HG03139 (cell line): ENCODE results near the gene RFX7.
"Not testable (repeated sequence)": the region's sequence is repeated elsewhere in the genome, so short reads cannot be mapped to it uniquely, and the experiment has no call there.

Source experiments
- ATAC-seq: cut with Tn5 transposase; IDR thresholded peaks from one replicate; pipeline ENCODE4 v1.9.1; 2021; ENCODE audit not compliant: unreplicated experiment

RFX7 gene

GRCh38 chr15:56205061-56205876 is 38.4 kb downstream of the RFX7 start:
- ATAC-seq = no peak

DNA sequence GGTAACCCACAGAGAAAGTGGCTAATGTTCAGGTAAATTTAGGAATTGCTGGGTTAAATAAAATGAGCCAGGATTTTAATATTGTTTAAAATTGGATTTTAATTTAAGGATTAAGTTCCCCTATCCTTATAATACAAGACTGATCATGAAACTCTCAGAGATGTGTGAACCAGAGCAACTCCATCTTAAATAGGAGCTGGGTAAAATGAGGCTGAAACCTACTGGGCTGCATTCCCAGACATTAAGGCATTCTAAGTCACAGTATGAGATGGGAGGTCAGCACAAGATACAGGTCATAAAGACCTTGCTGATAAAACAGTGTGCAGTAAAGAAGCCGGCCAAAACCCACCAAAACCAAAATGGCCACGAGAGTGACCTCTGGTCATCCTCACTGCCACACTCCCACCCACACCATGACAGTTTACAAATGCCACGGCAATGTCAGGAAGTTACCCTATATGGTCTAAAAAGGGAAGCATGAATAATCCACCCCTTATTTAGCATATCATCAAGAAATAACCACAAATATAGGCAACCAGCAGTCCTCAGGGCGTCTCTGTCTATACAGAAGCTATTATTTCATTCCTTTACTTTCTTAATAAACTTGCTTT is 40.3 kb downstream of the RFX7 start:
- not testable (repeated sequence) for ATAC-seq

DNA sequence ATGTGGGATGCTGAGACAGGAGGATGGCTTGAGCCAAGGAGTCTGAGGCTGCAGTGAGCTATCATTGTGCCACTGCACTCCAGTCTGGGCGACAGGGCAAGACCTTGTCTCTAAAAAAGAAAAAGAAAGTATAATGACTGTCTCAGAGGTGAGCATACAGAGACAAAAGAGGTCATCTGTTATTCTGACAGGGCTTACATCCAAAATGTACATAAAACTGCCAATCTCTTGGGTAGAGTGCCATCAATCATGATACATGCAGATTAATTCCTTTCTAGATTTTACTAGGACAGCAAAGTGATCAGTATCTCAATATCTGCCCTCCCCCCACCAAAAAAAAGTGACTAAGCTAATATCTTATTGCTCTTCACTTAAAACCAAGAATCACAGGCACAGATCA is 41.0 kb downstream of the RFX7 start:
- ATAC-seq = no peak

- ATAC-seq = no peak
Measured at GRCh38 chr15:56199038-56199437, 44.6 kb downstream of the RFX7 start.

DNA sequence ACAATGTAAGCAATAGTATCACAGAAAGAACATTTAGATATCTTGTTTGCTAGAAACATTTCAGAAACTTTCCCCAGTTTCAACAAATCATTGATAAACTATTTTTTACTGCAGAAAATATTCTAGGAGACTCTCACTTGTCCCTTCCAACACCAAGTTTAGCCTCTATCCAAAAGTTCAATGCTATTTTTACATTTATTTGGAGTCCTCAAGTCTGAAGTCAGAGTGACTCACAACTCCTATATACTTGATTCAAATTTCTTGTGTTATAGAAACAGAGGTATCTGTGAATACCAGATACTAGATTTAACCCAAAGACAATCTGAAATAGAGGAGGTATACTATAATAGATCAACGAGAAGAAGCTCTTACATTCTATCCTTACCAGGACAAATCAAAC is 49.6 kb downstream of the RFX7 start:
- ATAC-seq = no peak

DNA sequence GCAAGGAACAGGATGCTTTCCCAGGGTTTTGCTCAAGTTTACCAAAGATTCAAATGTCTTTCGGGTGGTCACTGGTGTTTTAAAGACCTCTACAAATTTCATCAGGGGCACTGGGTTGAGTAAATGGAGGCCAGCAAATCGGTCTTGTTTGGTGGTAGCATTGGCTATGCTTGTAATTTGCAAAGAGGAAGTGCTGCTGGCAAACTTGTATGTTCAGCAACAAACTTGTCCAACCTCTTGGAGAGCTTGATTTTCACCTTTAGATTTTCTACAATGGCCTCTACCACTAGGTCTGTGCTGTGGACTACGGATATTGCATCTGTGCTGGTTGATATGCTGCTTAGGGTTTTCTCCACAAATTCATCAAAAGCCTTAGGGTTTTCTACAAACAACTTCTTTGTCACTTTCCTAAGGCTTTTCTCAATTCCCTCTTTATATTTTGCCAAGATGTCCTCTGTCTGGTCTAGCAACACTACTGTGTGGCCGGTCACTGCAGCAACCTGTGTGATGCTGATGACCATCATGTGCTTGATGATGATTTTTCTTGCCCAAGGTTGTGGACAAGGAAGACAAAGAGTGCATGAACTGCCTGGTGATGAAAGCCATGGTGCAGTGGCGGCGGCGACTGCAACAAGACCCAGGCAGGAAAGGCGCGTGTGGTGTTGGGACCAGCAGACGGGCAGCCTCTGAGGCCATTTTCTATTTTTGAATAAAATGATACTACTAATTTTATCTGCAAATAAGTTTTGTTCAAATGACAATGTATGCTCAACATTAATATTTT is 50.8 kb downstream of the RFX7 start:
- no peak for ATAC-seq

- ATAC-seq = no peak
Measured at GRCh38 chr15:56187665-56188064, 56.0 kb downstream of the RFX7 start.

GRCh38 chr15:56185980-56186379 is 57.7 kb downstream of the RFX7 start:
- no peak for ATAC-seq

- ATAC-seq = no peak
Measured at GRCh38 chr15:56184516-56184915, 59.2 kb downstream of the RFX7 start.

GRCh38 chr15:56180851-56181250 is 62.8 kb downstream of the RFX7 start:
- no peak for ATAC-seq

DNA sequence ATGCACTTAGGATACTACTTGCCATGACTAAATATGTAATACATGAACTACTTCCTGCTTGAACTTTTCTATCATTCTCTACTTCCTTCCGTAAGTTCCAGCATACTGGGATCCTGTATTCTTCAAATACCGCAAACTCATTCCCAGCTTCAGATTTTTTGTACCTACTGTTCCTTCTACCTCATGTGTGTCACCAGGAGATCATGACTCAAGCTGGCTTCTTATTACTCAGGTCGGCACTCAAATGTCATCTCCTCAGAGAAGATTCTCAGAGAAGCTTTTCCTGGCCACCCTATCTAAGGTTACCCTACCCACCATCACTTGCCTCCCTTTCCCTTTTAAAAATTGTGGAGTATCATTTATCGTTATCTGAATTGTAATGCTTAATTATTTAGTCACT is 66.7 kb downstream of the RFX7 start:
- ATAC-seq = no peak

DNA sequence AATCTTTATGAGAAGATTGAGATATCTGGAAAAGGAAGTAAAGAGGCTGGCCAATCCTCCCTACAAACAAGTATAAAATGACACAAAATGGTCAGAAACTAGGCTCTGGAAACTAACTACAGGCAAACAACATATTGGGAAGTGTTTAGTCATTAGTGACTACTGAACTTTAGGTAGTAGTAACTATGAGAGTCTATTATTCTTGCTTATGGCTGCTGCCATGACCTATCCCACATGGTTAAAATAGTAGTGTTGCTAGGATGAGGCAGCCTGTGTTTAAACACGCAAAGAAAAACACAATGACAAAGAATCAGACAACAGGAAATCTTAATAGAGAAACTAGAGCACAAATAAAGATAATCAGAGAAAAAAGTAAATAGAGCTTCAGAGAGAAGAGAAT is 67.9 kb downstream of the RFX7 start:
- ATAC-seq = no peak

DNA sequence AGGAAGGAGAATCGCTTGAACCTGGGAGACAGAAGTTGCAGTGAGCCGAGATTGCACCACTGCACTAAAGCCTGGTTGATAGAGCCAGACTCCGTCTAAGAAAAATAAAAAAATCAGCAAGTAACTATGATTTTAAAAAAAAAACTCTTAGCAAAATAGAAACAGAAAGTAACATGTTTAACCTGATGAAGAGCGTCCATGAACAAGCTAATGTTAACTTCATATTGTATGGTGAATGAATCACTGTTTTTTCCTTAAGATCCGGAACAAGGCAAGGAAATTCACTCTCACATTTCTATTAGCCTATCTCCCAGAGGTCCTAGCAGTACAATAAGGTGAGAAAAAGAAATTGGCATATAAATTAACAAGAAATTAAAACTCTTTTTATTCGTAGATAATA is 69.0 kb downstream of the RFX7 start:
- no peak for ATAC-seq

GRCh38 chr15:56168394-56168793 is 75.3 kb downstream of the RFX7 start:
- ATAC-seq = no peak

DNA sequence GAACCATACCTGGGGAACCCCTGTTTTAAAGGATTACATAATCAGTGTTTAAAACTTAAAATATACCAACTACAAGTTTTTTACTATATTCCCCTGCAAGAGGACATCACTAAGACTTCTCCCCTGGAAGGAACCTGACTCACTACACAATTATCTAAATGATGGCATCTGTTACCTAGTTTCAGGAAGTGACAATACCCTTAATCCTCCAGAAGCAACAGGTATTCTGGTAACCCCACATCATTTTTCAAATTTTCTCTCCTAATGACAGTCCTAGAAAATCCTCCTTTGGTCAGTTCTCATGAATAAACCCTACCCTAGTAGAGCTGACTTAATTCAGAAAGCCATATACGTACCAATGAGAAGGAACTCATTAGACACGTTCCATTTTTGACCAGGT is 78.4 kb downstream of the RFX7 start:
- ATAC-seq = no peak

GRCh38 chr15:56160966-56161365 is 82.7 kb downstream of the RFX7 start:
- ATAC-seq = no peak

- no peak for ATAC-seq
Measured at GRCh38 chr15:56156877-56157276, 86.8 kb downstream of the RFX7 start.

- not testable (repeated sequence) for ATAC-seq
Measured at GRCh38 chr15:56155278-56155677, 88.4 kb downstream of the RFX7 start.

DNA sequence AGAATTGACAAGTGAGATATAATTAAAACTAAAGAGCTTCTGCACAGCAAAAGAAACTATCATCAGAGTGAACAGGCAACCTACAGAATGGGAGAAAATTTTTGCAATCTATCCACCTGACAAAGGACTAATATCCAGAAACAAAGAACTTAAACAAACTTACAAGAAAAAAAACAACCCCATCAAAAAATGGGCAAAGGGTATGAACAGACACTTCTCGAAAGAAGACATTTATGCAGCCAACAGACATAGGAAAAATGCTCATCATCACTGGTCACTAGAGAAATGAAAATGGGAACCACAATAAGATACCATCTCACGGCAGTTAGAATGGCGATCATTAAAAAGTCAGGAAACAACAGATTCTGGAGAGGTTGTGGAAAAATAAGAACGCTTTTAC is 88.9 kb downstream of the RFX7 start:
- not testable (repeated sequence) for ATAC-seq

GRCh38 chr15:56150204-56150603 is 93.5 kb downstream of the RFX7 start:
- ATAC-seq = no peak

DNA sequence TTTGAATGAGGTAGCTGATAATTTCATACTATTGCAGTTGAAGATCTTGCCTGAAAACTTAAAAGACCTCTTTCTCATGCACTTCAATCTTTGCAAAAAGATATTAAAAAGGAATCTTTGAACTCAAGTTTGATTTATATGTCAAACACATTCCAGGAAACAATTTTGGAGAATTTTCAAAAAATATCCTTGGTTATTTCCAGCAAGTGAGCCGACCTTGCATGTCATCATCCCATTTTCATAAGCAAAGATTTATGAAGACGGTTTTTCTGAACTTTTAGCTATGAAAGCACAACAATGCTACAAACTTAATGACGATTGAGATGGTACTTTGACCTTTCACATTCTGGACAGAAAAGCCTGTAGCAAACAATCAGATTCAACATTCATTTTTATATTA is 95.6 kb downstream of the RFX7 start:
- ATAC-seq = no peak

DNA sequence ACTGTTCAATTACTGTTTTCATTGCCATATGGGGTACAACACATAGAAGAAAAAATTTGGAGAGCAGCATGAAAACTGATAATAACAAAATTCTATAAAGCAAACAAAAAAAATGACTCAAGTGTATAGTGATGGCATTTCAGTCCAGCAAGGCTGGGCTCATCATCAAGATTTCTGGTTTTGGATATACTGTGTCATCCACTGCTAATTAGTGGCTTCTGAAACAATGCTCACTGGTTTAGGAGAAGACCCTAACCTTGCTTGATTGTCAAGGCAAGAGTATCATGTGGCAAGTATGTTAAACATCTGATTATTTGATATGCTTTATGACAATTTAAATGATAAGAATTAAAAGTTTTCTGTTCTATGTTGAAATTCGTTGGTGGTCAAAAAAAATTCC is 96.9 kb downstream of the RFX7 start:
- no peak for ATAC-seq
